SHP77 (cell line): ENCODE data around the gene TLE3.
A peak's percentile ranks its signal among the peaks of the same experiment; 100 is the strongest.
"Not testable (repeated sequence)": the region's sequence is repeated elsewhere in the genome, so short reads cannot be mapped to it uniquely, and the experiment has no call there.

Experiments used
- DNase-seq, 2 experiments: peaks; one replicate each; lab custom pipeline; 2025; lab: John Stamatoyannopoulos, UW

TLE3 gene

GRCh38 chr15:70097321-70098152, at the start of gene TLE3:
Gene TLE3 (minus strand): TSS chr15:70097917. CDS start chr15:70096798, 1,119 bp downstream.
- peak; percentile 91 to 96 for DNase-seq

- no peak for DNase-seq
These were observed 49.6 kb upstream of the TLE3 start for GRCh38 chr15:70147178-70147760.

- DNase-seq = no peak
These were observed 49.1 kb upstream of the TLE3 start for GRCh38 chr15:70146771-70147170.

GRCh38 chr15:70146162-70146561, 48.4 kb upstream of the TLE3 start:
- no peak for DNase-seq

- no peak for DNase-seq
These were observed 47.5 kb upstream of the TLE3 start for GRCh38 chr15:70145261-70145660.

- no peak for DNase-seq
These were observed 44.8 kb upstream of the TLE3 start for GRCh38 chr15:70142322-70143191.

- no peak for DNase-seq
These were observed 44.3 kb upstream of the TLE3 start for GRCh38 chr15:70142072-70142321.

GRCh38 chr15:70141376-70142071, 43.8 kb upstream of the TLE3 start:
- no peak for DNase-seq

GRCh38 chr15:70140543-70141375, 43.0 kb upstream of the TLE3 start:
- DNase-seq = peak; percentile 4 to 31

- no peak for DNase-seq
These were observed 42.4 kb upstream of the TLE3 start for GRCh38 chr15:70140025-70140542.

- no peak for DNase-seq
These were observed 40.2 kb upstream of the TLE3 start for GRCh38 chr15:70137967-70138366.

GRCh38 chr15:70137021-70137420, 39.3 kb upstream of the TLE3 start:
- DNase-seq = not testable (repeated sequence)

GRCh38 chr15:70133781-70134421, 36.2 kb upstream of the TLE3 start:
- no peak for DNase-seq

- DNase-seq = no peak
These were observed 35.6 kb upstream of the TLE3 start for GRCh38 chr15:70133296-70133695.

- no peak for DNase-seq
These were observed 34.9 kb upstream of the TLE3 start for GRCh38 chr15:70132571-70132970.

GRCh38 chr15:70132139-70132538, 34.4 kb upstream of the TLE3 start:
- DNase-seq = no peak

- no peak for DNase-seq
These were observed 30.9 kb upstream of the TLE3 start for GRCh38 chr15:70128414-70129140.

- no peak for DNase-seq
These were observed 30.2 kb upstream of the TLE3 start for GRCh38 chr15:70127770-70128413.

GRCh38 chr15:70127288-70127746, 29.6 kb upstream of the TLE3 start:
- no peak for DNase-seq
